GM12874 (cell line): Measurements from ENCODE around the gene LZTR1.

Experiments used
- CTCF ChIP-seq: IDR thresholded peaks from 2 replicates; pipeline ENCODE4 v1.5.1; 2011; ENCODE audit warnings: low read depth, mild to moderate bottlenecking, control low read depth, low read length, moderate library complexity; ENCODE audit not compliant: insufficient read depth

LZTR1 gene

GRCh38 chr22:21014726-21015465 is 32.8 kb downstream of the LZTR1 start, which contains the start of gene P2RX6:
P2RX6 (plus strand) TSS chr22:21015165; CDS start chr22:21015175, 10 bp downstream.
- TF ChIP-seq CTCF: no peak

- no peak for TF ChIP-seq CTCF
Measured at GRCh38 chr22:21015466-21016006, 33.4 kb downstream of the LZTR1 start.

GRCh38 chr22:21016644-21017420 is 34.7 kb downstream of the LZTR1 start:
- TF ChIP-seq CTCF: no peak

GRCh38 chr22:21018314-21018713 is 36.2 kb downstream of the LZTR1 start:
- no peak for TF ChIP-seq CTCF

GRCh38 chr22:21020802-21021429 is 38.8 kb downstream of the LZTR1 start:
- peak; percentile 64 for TF ChIP-seq CTCF

GRCh38 chr22:21022507-21022906 is 40.4 kb downstream of the LZTR1 start:
- TF ChIP-seq CTCF: no peak

- TF ChIP-seq CTCF: peak; percentile 24; the same call in 1 of the 2 replicates
Measured at GRCh38 chr22:21022955-21023614, 41.0 kb downstream of the LZTR1 start.
